Cardiac muscle cell (in vitro differentiated cells and primary cell): ENCODE measurements around the gene TGFBR3L. TPM values are rescaled to one million over a fixed set of nuclear protein-coding genes. Genes with fewer than 3 reads are reported as not detected.

Experiments
- DNase-seq, 2 donors: peaks; one replicate each; pipeline versions ENCODE4 v3.0.0 to v3.0.0-alpha.2; 2010 to 2017; ENCODE audit warnings: low read depth in 1 of 2, low spot score in 1 of 2
- H3K27ac ChIP-seq: fragments of 200-600 bp; sonication (generic); 2 replicates; pipeline ENCODE4 v1.5.1; 2016
- H3K27me3 ChIP-seq: fragments of 200-600 bp; sonication (generic); 2 replicates; pipeline ENCODE4 v1.6.0; 2016; ENCODE audit warnings: control low read depth
- H3K36me3 ChIP-seq: fragments of 200-600 bp; sonication (generic); 2 replicates; pipeline ENCODE4 v1.5.1; 2016; ENCODE audit warnings: control low read depth
- H3K4me1 ChIP-seq: fragments of 200-600 bp; sonication (generic); 2 replicates; pipeline ENCODE4 v1.8.1; 2017; ENCODE audit warnings: low read depth, mild to moderate bottlenecking, mixed run types
- H3K4me3 ChIP-seq: fragments of 200-600 bp; sonication (generic); 2 replicates; pipeline ENCODE4 v1.5.1; 2016; ENCODE audit warnings: mild to moderate bottlenecking
- H3K9me3 ChIP-seq: fragments of 200-600 bp; sonication (generic); 2 replicates; pipeline ENCODE4 v1.5.1; 2017; ENCODE audit warnings: low read depth, mild to moderate bottlenecking, control low read depth
- CTCF ChIP-seq: IDR thresholded peaks from 2 replicates; pipeline ENCODE4 v1.5.1; 2012; ENCODE audit warnings: low read depth, mild to moderate bottlenecking, low read length
- polyA plus RNA-seq: library from polyadenylated mRNA; unstranded; fragments of >200 nt; fragmentation: Nextera tagmentation; extraction: Ambion mirVana; gene quantifications from 2 replicates; pipeline ENCODE4 v1.2.1, GENCODE V29; 2016
- total RNA-seq: library from RNA; depleted of rRNA; stranded (reverse); fragments of >200 nt; gene quantifications from 2 replicates; pipeline ENCODE4 v1.2.3, GENCODE V29; 2016

The TGFBR3L gene
- total and polyA plus RNA-seq, 2 experiments from 2014 or later = 2.6 to 3.2 TPM

DNA sequence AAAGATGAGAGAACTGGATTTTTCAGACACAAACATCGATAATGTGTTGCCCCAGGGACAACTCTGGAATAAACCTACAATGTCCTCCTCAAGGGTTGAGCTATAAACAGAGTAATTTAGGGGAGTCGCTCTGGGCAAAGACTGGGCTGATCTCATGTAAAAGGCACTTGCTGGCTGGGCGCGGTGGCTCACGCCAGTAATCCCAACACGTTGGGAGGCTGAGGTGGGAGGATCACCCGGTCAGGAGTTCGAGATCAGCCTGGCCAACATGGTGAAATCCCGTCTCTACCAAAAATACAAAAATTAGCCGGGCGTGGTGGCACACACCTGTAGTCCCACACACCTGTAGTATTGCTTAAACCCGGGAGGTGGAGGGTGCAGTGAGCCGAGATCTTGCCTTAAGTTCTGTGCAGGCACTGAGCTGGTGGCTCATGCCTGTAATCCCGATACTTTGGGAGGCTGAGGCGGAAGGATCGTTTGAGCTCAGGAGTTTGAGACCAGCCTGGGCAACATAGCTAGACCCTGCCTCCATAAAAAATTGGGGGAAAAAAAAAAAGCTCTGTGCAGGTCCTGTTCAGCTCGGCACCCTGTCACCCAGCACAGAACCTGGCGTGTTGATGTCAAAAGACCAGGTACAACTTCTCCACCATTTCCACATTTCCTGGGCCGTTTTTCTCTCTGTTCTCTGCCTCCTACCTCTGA lies 27.4 kb downstream of the TGFBR3L start:
- no peaks in the 10 kb centered on the region for H3K27me3 ChIP-seq
- H3K4me1 ChIP-seq = peaks cover 3% of the 10 kb centered on the region
- no peak overlapping the region for H3K4me3 ChIP-seq
- TF ChIP-seq CTCF = no peak
- H3K36me3 ChIP-seq = peaks cover 13% of the 10 kb centered on the region
- no peak overlapping the region for H3K27ac ChIP-seq
- no peak for DNase-seq
- no peaks in the 10 kb centered on the region for H3K9me3 ChIP-seq

- DNase-seq = peak in 1 of 2 donors; percentile 13
- Histone ChIP-seq H3K9me3 (no peaks in the 10 kb centered on the region), H3K4me1 (peaks cover 3% of the 10 kb centered on the region), H3K36me3 (peaks cover 9% of the 10 kb centered on the region), H3K27me3 (no peaks in the 10 kb centered on the region), H3K4me3 (peak overlapping the region; percentile 75), H3K27ac (peak overlapping the region; percentile 99)
- TF ChIP-seq CTCF = no peak
These were observed 28.4 kb downstream of the TGFBR3L start for GRCh38 chr19:7942981-7943443.

DNA sequence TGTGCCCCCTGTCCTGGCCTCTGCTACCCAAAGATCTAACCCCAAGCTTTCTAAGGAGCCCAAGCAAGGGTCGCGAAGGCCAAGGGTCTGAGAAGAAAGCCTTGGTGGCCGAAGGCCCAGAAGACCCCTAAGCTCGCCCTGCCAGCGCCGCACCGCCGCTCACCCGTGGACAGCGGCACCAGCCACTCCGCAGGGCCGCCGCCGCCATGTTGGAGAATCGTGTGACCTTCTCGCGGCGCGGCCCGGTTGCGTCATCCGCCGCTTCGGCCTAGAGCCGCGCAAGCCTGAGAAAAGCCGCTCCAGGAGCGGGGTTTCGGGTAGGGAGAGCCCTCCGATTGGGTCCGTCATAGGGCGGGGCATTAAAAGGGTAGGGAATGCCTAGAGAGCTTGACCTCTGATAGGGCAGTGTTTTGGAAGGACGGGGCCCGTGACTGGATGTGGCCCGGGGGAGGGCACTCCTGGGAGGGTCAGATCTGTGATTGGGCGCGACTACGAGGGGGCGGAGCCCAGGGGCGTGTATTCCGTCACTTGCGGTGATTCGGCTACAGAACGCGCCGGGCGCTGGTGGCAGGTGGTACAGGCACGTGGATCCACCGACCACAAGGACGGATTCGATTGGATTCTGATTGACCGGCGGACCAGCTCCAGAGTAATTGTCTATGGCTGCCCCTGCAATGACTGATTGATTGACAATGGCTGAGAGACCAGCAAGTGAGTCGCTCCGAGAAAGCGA lies 29.0 kb downstream of the TGFBR3L start, which contains the start of gene TIMM44:
TIMM44 (minus strand) TSS at position 223 of the 733 bp plus-strand sequence; CDS start at position 208, 15 bp downstream.
- H3K4me3 ChIP-seq = peak within 1 kb of the TSS; percentile 75
- peaks cover 9% of the 10 kb centered on the region for H3K36me3 ChIP-seq
- no peaks in the 10 kb centered on the region for H3K27me3 ChIP-seq
- no peaks in the 10 kb centered on the region for H3K9me3 ChIP-seq
- peak; percentile 100 for DNase-seq
- no peak for TF ChIP-seq CTCF
- H3K4me1 ChIP-seq = peaks cover 3% of the 10 kb centered on the region
- H3K27ac ChIP-seq = peak within 1 kb of the TSS; percentile 99

DNA sequence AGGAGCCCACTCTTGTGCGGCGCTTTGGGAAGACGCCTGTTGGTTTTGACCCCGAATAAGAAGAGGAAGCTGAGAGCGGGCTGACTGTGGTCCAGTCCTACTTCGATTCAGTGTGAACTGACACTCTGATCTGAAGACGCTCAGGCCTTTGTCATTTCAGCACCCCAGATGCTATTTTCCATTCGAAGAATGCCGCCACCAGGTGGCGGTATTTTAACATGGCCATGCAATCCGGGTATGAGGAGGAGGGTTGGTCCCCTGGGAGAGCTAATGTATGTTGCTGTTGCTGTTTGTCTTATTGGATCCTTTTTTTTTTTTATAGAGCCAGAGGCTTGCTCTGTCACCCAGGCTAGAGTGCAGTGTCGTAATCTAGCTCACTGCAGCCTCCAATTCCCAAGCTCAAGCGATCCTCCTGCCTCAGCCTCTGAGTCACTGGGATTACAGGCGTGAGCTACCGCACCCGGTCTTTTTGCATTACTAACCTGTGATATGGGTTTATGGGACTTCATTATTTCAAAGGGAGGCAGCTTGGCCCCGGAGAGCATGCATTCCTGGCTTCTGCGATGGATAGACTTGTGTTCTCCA lies 29.6 kb downstream of the TGFBR3L start:
- TF ChIP-seq CTCF = peak; percentile 81
- peaks cover 9% of the 10 kb centered on the region for H3K36me3 ChIP-seq
- peak; percentile 91 to 97 for DNase-seq
- peaks cover 3% of the 10 kb centered on the region for H3K4me1 ChIP-seq
- H3K4me3 ChIP-seq = peak overlapping the region; percentile 46
- H3K27me3 ChIP-seq = no peaks in the 10 kb centered on the region
- H3K27ac ChIP-seq = peak overlapping the region; percentile 84
- H3K9me3 ChIP-seq = no peaks in the 10 kb centered on the region

DNA sequence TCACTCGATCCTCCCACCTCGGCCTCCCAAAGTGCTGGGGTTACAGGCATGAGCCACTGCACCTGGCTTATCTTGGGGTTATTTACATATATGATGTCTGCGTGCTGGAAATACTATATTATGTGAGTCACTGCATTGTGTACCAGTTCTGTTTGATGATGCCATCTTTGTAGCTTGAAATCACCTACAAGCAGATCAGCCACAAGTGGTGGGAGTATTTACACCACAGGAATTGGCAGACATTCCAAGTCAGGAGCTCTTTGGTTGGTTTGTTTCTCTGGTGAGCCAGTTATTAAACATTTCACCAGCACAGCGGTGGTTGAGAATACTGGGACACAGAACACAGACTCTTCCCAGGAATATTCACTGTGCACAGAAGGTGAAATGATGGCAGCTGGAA lies 33.3 kb downstream of the TGFBR3L start:
- Histone ChIP-seq H3K27ac (no peak overlapping the region), H3K4me3 (no peak overlapping the region), H3K27me3 (no peaks in the 10 kb centered on the region), H3K4me1 (peaks cover under 1% of the 10 kb centered on the region), H3K9me3 (no peaks in the 10 kb centered on the region), H3K36me3 (no peaks in the 10 kb centered on the region)
- no peak for TF ChIP-seq CTCF
- DNase-seq = peak in 1 of 2 donors; percentile 16
